Ishikawa (cell line): Measurements from ENCODE around the gene LCN10.

Source experiments
- CEBPB ChIP-seq: IDR thresholded peaks from 2 replicates; pipeline ENCODE4 v1.6.1; 2012
- CREB1 ChIP-seq: IDR thresholded peaks from 2 replicates; pipeline ENCODE4 v1.6.1; 2012; ENCODE audit warnings: low read depth
- EGR1 ChIP-seq: IDR thresholded peaks from 2 replicates; pipeline ENCODE4 v1.6.1; 2012
- EP300 ChIP-seq: IDR thresholded peaks from 2 replicates; pipeline ENCODE4 v1.6.1; 2012; ENCODE audit warnings: borderline replicate concordance
- FOXM1 ChIP-seq: IDR thresholded peaks from 2 replicates; pipeline ENCODE4 v1.6.1; 2012; ENCODE audit warnings: low read depth, borderline replicate concordance
- NFIC ChIP-seq: IDR thresholded peaks from 2 replicates; pipeline ENCODE4 v1.6.1; 2012
- RAD21 ChIP-seq: IDR thresholded peaks from 2 replicates; pipeline ENCODE4 v1.6.1; 2012; ENCODE audit warnings: low read depth
- TAF1 ChIP-seq: IDR thresholded peaks from 2 replicates; pipeline ENCODE4 v1.6.1; 2012; ENCODE audit warnings: low read depth, mild to moderate bottlenecking
- TCF12 ChIP-seq: IDR thresholded peaks from 2 replicates; pipeline ENCODE4 v1.6.1; 2012; ENCODE audit warnings: low read depth
- TEAD4 ChIP-seq: IDR thresholded peaks from 2 replicates; pipeline ENCODE4 v1.6.1; 2012
- YY1 ChIP-seq: IDR thresholded peaks from 2 replicates; pipeline ENCODE4 v1.6.1; 2012; ENCODE audit warnings: low read depth
- ZBTB7A ChIP-seq: IDR thresholded peaks from 2 replicates; pipeline ENCODE4 v1.6.1; 2012; ENCODE audit warnings: low read depth
- TF ChIP-seq, protein P1 (sequence below): IDR thresholded peaks from 2 replicates; pipeline ENCODE4 v1.6.1; 2012
- TF ChIP-seq, protein P2 (sequence below): IDR thresholded peaks from 2 replicates; pipeline ENCODE4 v1.6.1; 2012
- TF ChIP-seq, protein P3 (sequence below): IDR thresholded peaks from 2 replicates; pipeline ENCODE4 v1.6.1; 2012; ENCODE audit warnings: low read depth, mild to moderate bottlenecking

The LCN10 gene

DNA sequence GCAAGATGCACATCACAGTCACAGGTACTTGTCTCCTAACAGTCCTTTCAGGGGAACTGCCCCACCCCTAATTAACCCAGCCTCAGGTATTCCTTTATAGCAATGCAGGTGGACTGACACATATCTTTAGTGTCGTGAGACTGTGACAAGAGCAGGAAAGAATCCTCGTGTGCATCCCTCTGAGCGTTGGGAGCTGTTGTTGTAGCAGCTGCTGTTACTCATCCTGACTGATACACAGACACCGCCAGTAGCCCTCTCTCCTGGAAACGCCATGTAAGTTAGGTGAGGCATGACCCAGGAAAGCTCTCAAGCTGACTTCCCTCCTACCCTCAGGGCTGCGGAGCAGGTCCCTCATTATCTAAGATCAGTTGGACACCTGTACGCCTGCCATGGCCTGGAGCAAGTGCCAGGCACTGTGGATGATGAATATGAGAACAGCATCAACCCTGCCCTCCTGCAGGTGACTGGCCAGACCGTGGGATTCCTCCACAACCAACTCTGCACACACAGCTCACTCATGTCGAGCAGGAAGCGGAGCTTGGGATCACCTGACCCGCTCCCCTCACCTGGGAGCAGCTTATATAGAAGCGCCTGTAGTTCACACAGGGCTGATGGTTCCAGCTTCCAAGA lies 31.8 kb upstream of the LCN10 start:
- no peak for TF ChIP-seq NFIC
- no peak for TF ChIP-seq CREB1
- TF ChIP-seq RAD21 = no peak

DNA sequence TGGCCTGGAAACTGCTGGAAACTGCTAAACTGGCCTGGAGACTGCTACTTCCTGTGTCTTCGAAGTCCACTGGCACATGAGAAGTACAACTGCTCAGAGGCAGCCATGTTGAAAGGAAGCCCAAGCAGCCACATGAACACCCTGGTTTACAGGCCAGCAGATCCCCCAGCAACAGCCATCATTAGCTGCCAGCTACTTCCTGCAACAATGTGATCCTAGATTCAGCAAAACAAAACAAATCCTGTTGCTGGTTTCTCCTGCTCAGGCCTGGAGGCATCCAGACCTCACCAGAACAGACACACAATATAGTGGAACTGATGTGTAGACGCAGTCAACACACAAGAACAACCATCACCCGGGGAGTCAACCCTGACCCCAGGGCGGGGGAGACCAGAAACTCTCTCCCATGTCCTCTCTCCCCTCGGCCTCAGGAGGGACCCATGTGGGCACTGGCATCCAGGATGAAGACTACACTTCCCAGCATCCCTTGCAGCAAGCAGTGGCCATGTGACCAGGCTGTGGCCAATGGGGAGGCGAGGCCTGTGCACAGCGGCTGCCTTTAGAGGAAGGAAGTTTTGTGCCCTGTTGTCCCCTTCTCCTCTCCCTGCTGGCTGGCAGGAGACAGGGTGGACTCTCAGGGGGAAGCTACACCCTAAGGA lies 30.8 kb upstream of the LCN10 start:
- TF ChIP-seq, protein P1, sequence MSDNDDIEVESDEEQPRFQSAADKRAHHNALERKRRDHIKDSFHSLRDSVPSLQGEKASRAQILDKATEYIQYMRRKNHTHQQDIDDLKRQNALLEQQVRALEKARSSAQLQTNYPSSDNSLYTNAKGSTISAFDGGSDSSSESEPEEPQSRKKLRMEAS = peak; percentile 66
- TF ChIP-seq YY1 = peak; percentile 78
- TF ChIP-seq, protein P2, sequence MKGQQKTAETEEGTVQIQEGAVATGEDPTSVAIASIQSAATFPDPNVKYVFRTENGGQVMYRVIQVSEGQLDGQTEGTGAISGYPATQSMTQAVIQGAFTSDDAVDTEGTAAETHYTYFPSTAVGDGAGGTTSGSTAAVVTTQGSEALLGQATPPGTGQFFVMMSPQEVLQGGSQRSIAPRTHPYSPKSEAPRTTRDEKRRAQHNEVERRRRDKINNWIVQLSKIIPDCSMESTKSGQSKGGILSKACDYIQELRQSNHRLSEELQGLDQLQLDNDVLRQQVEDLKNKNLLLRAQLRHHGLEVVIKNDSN = peak; percentile 97
- no peak for TF ChIP-seq EGR1
- no peak for TF ChIP-seq ZBTB7A
- TF ChIP-seq RAD21 = no peak

DNA sequence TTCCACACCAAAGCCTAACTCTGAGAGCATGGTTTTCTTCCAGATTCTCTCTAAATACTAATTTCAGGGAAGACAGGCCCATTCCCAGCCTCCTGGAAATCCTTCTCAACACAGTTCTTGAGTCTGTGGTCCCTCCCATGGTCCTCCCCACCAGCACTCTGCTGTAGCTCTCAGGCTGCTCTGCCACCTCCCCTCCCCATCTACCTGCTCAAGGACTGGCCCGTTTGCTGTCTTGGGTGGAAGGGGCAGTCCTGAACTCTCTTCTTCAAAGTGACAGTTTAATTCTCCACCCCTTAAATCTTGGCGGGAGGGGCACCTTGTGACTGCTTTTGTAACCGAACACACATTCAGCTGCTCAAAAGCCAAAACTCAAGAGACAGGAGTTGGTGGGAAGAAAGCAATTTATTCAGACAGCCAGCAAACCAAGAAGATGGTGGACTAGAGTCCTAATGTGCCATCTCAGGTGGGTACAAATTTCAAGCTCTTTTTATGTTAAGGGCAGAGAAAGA lies 29.2 kb upstream of the LCN10 start:
- TF ChIP-seq RAD21 (no peak), CEBPB (no peak), YY1 (no peak), NFIC (no peak), ZBTB7A (no peak), CREB1 (no peak), EP300 (no peak), EGR1 (no peak), TEAD4 (no peak), TCF12 (no peak), TAF1 (no peak), FOXM1 (no peak)
- TF ChIP-seq, protein P1 = no peak
- TF ChIP-seq, protein P3, sequence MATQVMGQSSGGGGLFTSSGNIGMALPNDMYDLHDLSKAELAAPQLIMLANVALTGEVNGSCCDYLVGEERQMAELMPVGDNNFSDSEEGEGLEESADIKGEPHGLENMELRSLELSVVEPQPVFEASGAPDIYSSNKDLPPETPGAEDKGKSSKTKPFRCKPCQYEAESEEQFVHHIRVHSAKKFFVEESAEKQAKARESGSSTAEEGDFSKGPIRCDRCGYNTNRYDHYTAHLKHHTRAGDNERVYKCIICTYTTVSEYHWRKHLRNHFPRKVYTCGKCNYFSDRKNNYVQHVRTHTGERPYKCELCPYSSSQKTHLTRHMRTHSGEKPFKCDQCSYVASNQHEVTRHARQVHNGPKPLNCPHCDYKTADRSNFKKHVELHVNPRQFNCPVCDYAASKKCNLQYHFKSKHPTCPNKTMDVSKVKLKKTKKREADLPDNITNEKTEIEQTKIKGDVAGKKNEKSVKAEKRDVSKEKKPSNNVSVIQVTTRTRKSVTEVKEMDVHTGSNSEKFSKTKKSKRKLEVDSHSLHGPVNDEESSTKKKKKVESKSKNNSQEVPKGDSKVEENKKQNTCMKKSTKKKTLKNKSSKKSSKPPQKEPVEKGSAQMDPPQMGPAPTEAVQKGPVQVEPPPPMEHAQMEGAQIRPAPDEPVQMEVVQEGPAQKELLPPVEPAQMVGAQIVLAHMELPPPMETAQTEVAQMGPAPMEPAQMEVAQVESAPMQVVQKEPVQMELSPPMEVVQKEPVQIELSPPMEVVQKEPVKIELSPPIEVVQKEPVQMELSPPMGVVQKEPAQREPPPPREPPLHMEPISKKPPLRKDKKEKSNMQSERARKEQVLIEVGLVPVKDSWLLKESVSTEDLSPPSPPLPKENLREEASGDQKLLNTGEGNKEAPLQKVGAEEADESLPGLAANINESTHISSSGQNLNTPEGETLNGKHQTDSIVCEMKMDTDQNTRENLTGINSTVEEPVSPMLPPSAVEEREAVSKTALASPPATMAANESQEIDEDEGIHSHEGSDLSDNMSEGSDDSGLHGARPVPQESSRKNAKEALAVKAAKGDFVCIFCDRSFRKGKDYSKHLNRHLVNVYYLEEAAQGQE = no peak
- TF ChIP-seq, protein P2 = no peak

DNA sequence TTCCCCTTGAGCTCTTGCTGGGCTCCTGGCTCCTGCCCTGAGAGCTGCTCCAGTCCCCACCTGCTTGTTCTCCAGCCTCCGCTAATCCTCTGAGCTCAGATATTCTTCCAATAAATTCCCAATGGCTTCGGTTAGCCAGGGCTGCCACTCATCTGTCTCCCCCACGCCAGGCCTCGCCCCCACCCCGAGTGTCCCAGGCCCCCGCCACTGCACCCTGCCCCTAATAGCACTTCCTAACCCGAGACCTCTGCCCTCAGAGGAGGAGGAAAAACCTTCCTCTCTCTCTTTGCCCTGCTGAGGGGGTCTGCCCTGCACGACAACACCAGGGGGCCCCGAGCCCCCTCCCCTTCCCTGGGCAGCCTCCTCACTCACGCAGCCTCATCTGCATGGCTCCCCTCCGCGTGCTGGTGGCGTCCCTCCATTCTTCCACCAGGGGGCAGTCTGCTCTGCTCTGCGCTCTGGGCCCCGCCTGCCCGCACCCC lies 27.0 kb upstream of the LCN10 start:
- TF ChIP-seq, protein P3 = no peak
- no peak for TF ChIP-seq TEAD4
- TF ChIP-seq YY1 = 0 out of 2 replicates have a peak, but pooled peaks have one; percentile 28
- TF ChIP-seq EGR1 = no peak
- TF ChIP-seq CEBPB = no peak
- TF ChIP-seq NFIC = no peak
- TF ChIP-seq RAD21 = peak; percentile 20; the same call in 1 of the 2 replicates
- TF ChIP-seq CREB1 = no peak
- peak; percentile 90 for TF ChIP-seq ZBTB7A

DNA sequence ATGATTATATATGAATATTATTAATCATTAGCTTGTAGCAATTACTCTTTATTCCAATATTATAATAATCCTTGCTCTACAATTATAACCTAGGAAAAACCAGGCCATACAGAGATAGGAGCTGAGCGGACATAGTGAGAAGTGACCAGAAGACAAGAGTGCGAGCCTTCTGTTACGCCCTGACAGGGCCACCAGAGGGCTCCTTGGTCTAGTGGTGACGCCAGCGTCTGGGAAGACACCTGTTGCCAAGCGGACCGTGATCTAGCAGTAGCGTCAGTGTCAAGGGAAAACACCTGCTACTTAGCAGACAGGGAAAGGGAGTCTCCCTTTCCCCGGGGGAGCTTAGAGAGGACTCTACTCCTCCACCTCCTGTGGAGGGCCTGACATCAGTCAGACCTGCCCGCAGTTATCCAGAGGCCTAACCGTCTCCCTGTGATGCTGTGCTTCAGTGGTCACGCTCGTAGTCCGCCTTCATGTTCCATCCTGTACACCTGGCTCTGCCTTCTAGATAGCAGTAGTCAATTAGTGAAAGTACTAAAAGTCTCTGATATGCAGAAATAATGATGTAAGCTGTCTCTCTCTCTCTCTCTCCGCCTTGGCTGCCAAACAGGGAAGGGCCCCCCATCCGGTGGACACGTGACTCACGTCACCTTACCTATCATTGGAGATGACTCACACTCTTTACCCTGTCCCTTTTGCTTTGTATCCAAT lies 23.8 kb upstream of the LCN10 start:
- TF ChIP-seq, protein P2 = peak; percentile 70
- TF ChIP-seq RAD21 = peak; percentile 39; the same call in 1 of the 2 replicates

DNA sequence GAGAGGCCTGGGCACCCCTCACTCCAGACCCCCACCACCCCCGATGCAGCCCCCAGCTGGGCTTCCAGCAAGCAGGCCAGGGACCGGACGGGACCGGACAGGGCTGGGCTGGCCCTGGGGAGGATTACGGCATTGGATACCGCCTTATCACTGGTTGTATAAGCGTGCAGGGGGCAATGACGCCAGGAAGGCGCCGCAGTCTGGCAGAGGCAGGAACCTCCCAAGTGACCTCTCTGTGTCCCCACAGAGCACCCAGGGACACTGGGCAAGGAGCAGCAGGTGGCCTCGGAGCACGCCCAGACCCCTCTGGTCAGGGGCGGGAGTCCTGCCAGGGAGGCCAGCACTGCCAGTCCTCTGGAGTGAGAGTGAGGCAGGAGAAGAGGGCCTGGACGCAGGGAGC lies 22.3 kb upstream of the LCN10 start:
- TF ChIP-seq CREB1 (no peak), RAD21 (no peak), TCF12 (no peak), TEAD4 (no peak), CEBPB (no peak), EGR1 (no peak), EP300 (no peak), TAF1 (no peak), FOXM1 (no peak), YY1 (no peak)
- TF ChIP-seq, protein P2 = no peak
- TF ChIP-seq, protein P3 = no peak
